IMR-90 (cell line): ENCODE measurements around the gene CDH13. TPM values are rescaled to one million over a fixed set of nuclear protein-coding genes. Genes with fewer than 3 reads are reported as not detected.

Experiments used
- ATAC-seq: fragments of 200-7000 bp; cut with Tn5 transposase; 2 replicates; pipeline ENCODE4 v1.9.1; 2020; ENCODE audit warnings: low read depth, mild to moderate bottlenecking, moderate library complexity
- BruUV-seq: library from RNA; stranded (reverse); fragments of 400-500 nt; replicated peaks from 2 replicates; lab custom pipeline; 2021; lab: Mats Ljungman, UMichigan
- CTCF ChIA-PET: fragments of 300-600 bp; formaldehyde crosslinking; extraction: SDS; loops from one replicate; lab custom pipeline; 2021; ENCODE audit warnings: antibody characterized with exemption; lab: Yijun Ruan, JAX
- POLR2A ChIA-PET: fragments of 300-600 bp; sonication (Branson Sonifier 250); formaldehyde crosslinking; loops from one replicate; lab custom pipeline; 2022; ENCODE audit warnings: antibody characterized with exemption; ENCODE audit not compliant: unreplicated experiment; lab: Charles Lee
- DNase-seq: peaks from one replicate; pipeline ENCODE4 v3.0.0; 2013
- H2AFZ ChIP-seq: replicated peaks from 2 replicates; pipeline ENCODE3; 2013; ENCODE audit warnings: low read length, mild to moderate bottlenecking; ENCODE audit not compliant: poor library complexity
- H2AK5ac ChIP-seq: 2 replicates; pipeline ENCODE4 v1.6.1; 2013; ENCODE audit warnings: low read depth, low read length, inconsistent platforms
- H2AK9ac ChIP-seq: replicated peaks from 2 replicates; pipeline ENCODE3; 2013; ENCODE audit warnings: mild to moderate bottlenecking, low read depth, low read length, moderate library complexity; ENCODE audit not compliant: poor library complexity
- H2BK120ac ChIP-seq: 2 replicates; pipeline ENCODE4 v1.6.1; 2013; ENCODE audit warnings: low read depth, low read length, inconsistent platforms
- H2BK15ac ChIP-seq: 3 replicates; pipeline ENCODE4 v1.6.1; 2013; ENCODE audit warnings: low read depth, low read length, inconsistent platforms
- H2BK20ac ChIP-seq: 2 replicates; pipeline ENCODE4 v1.6.1; 2013; ENCODE audit warnings: low read depth, mild to moderate bottlenecking, inconsistent platforms, low read length, moderate library complexity
- H2BK5ac ChIP-seq: 2 replicates; pipeline ENCODE4 v1.6.1; 2013; ENCODE audit warnings: mild to moderate bottlenecking, low read depth, low read length, inconsistent platforms; ENCODE audit not compliant: poor library complexity, severe bottlenecking
- H3K14ac ChIP-seq: replicated peaks from 2 replicates; pipeline ENCODE4 v1.6.1; 2013; ENCODE audit warnings: low read depth, low read length, inconsistent platforms
- H3K18ac ChIP-seq: 2 replicates; pipeline ENCODE4 v1.6.1; 2013; ENCODE audit warnings: low read depth, low read length, control low read depth
- H3K23ac ChIP-seq: 2 replicates; pipeline ENCODE4 v1.6.1; 2013; ENCODE audit warnings: low read depth, low read length, inconsistent platforms
- H3K27ac ChIP-seq: 2 replicates; pipeline ENCODE4 v1.5.1; 2013; ENCODE audit warnings: mild to moderate bottlenecking, control low read depth, low read length; ENCODE audit not compliant: insufficient read depth
- H3K27me3 ChIP-seq: 2 replicates; pipeline ENCODE4 v1.6.1; 2013; ENCODE audit warnings: low read length; ENCODE audit not compliant: control insufficient read depth, insufficient read depth
- H3K36me3 ChIP-seq: 2 replicates; pipeline ENCODE4 v1.6.1; 2013; ENCODE audit warnings: low read length, mixed read lengths; ENCODE audit not compliant: control insufficient read depth, insufficient read depth
- H3K4ac ChIP-seq: 2 replicates; pipeline ENCODE4 v1.6.1; 2013; ENCODE audit warnings: low read depth, low read length, inconsistent platforms
- H3K4me1 ChIP-seq: 2 replicates; pipeline ENCODE4 v1.6.1; 2013; ENCODE audit warnings: low read length, mixed read lengths; ENCODE audit not compliant: control insufficient read depth, insufficient read depth
- H3K4me2 ChIP-seq: 2 replicates; pipeline ENCODE4 v1.6.1; 2013; ENCODE audit warnings: low read depth, mild to moderate bottlenecking, control low read depth, low read length, moderate library complexity
- H3K4me3 ChIP-seq: 2 replicates; pipeline ENCODE4 v1.5.1; 2013; ENCODE audit warnings: low read depth, mild to moderate bottlenecking, control low read depth, low read length, moderate library complexity; ENCODE audit not compliant: insufficient read depth
- H3K56ac ChIP-seq: 2 replicates; pipeline ENCODE4 v1.6.1; 2013; ENCODE audit warnings: low read length, inconsistent platforms; ENCODE audit not compliant: insufficient read depth; ENCODE audit errors: extremely low read depth
- H3K79me1 ChIP-seq, 2 experiments: 2 replicates each; pipeline ENCODE4 v1.6.1; 2013; ENCODE audit warnings: low read length in 2 of 2, inconsistent platforms in 1 of 2, low read depth in 1 of 2
- H3K9ac ChIP-seq: 2 replicates; pipeline ENCODE4 v1.6.1; 2013; ENCODE audit warnings: low read depth, low read length, control low read depth
- H3K9me1 ChIP-seq: 2 replicates; pipeline ENCODE4 v1.6.1; 2013; ENCODE audit warnings: low read length, inconsistent platforms; ENCODE audit not compliant: insufficient read depth
- H3K9me3 ChIP-seq: 2 replicates; pipeline ENCODE4 v1.6.1; 2013; ENCODE audit warnings: low read length; ENCODE audit not compliant: control insufficient read depth, insufficient read depth
- H4K20me1 ChIP-seq: 2 replicates; pipeline ENCODE4 v1.6.1; 2013; ENCODE audit warnings: low read length, inconsistent platforms; ENCODE audit not compliant: insufficient read depth
- H4K5ac ChIP-seq: 2 replicates; pipeline ENCODE4 v1.6.1; 2013; ENCODE audit warnings: mild to moderate bottlenecking, low read depth, low read length, control low read depth
- H4K8ac ChIP-seq, 2 experiments: 2 replicates each; pipeline ENCODE4 v1.6.1; 2013; ENCODE audit warnings: low read depth in 2 of 2, low read length in 2 of 2, control low read depth in 1 of 2, inconsistent platforms in 1 of 2
- H4K91ac ChIP-seq: 2 replicates; pipeline ENCODE4 v1.6.1; 2013; ENCODE audit warnings: low read depth, low read length, inconsistent platforms; ENCODE audit not compliant: insufficient read depth
- BHLHE40 ChIP-seq: fragments of 150-350 bp; IDR thresholded peaks from 2 replicates; pipeline ENCODE4 v1.6.1; 2016; ENCODE audit warnings: mild to moderate bottlenecking, low read depth, low read length
- CEBPB ChIP-seq: IDR thresholded peaks from 2 replicates; pipeline ENCODE4 v1.6.1; 2012; ENCODE audit warnings: low read depth, low read length, improper control_type of control experiment
- CHD1 ChIP-seq: IDR thresholded peaks from 2 replicates; pipeline ENCODE4 v1.6.1; 2012; ENCODE audit warnings: low read depth, low read length, improper control_type of control experiment
- MAFK ChIP-seq: IDR thresholded peaks from 2 replicates; pipeline ENCODE4 v1.6.1; 2012; ENCODE audit warnings: low read depth, low read length, improper control_type of control experiment
- MAZ ChIP-seq: IDR thresholded peaks from 2 replicates; pipeline ENCODE4 v1.6.1; 2012; ENCODE audit warnings: low read depth, mild to moderate bottlenecking, low read length, improper control_type of control experiment, moderate library complexity, borderline replicate concordance
- MXI1 ChIP-seq: IDR thresholded peaks from 2 replicates; pipeline ENCODE4 v1.6.1; 2012; ENCODE audit warnings: low read depth, mild to moderate bottlenecking, low read length, moderate library complexity, borderline replicate concordance
- NFE2L2 ChIP-seq: fragments of 150-350 bp; IDR thresholded peaks from 2 replicates; pipeline ENCODE4 v1.6.1; 2016; ENCODE audit warnings: low read depth, mild to moderate bottlenecking, low read length
- RAD21 ChIP-seq: IDR thresholded peaks from 2 replicates; pipeline ENCODE4 v1.6.1; 2012; ENCODE audit warnings: low read length, improper control_type of control experiment
- RCOR1 ChIP-seq: IDR thresholded peaks from 2 replicates; pipeline ENCODE4 v1.6.1; 2012; ENCODE audit warnings: mild to moderate bottlenecking, low read length, improper control_type of control experiment; ENCODE audit not compliant: insufficient replicate concordance
- RFX5 ChIP-seq: IDR thresholded peaks from 2 replicates; pipeline ENCODE4 v1.8.0; 2012; ENCODE audit warnings: low read depth, mild to moderate bottlenecking, low read length, moderate library complexity
- WGBS, 2 experiments: methylation state at CpG; one replicate each; pipeline versions ENCODE4 v1.1.5 to v1.1.7; 2013; ENCODE audit warnings: missing lambda C conversion rate in 2 of 2; ENCODE audit not compliant: insufficient read length in 1 of 2; ENCODE audit errors: extremely low coverage in 2 of 2; 5-methylcytosine and 5-hydroxymethylcytosine counted together
- dilution Hi-C: fragments of 300-500 bp; cut with HindIII; formaldehyde crosslinking; loops from one replicate; pipeline ENCODE4 v1.14.3; 2018; ENCODE audit warnings: low sequenced_read_pairs; ENCODE audit not compliant: unreplicated experiment
- in situ Hi-C: fragments of 300-500 bp; cut with MboI; formaldehyde crosslinking; loops from 3 replicates; pipeline ENCODE4 v1.14.3; 2019; ENCODE audit warnings: low sequenced_read_pairs, inconsistent platforms, mixed read lengths
- intact Hi-C: fragments of 100-400 bp; cut with micrococcal nuclease; formaldehyde crosslinking; loops from 2 replicates; pipeline ENCODE4 v1.10.0; 2022
- polyA plus RNA-seq, 3 experiments: library from polyadenylated mRNA; depleted of rRNA; stranded (reverse); fragments of >200 nt; gene quantifications; 2 replicates each; pipeline ENCODE4 v1.2.3, GENCODE V29; 2012; ENCODE audit warnings: low replicate concordance in 1 of 3
- total RNA-seq: library from RNA; depleted of rRNA; stranded (reverse); fragments of >200 nt; gene quantifications from 2 replicates; pipeline ENCODE4 v1.2.3, GENCODE V29; 2012
- TF ChIP-seq, protein P1 (sequence below): fragments of 150-350 bp; IDR thresholded peaks from 2 replicates; pipeline ENCODE4 v1.6.1; 2016; ENCODE audit warnings: low read depth, mild to moderate bottlenecking, low read length, moderate library complexity, borderline replicate concordance
- TF ChIP-seq, protein P2 (sequence below): fragments of 150-350 bp; IDR thresholded peaks from 2 replicates; pipeline ENCODE4 v1.6.1; 2017; ENCODE audit warnings: mild to moderate bottlenecking, antibody characterized with exemption, low read length, low read depth
- TF ChIP-seq, protein P3 (sequence below): conservative IDR thresholded peaks from 2 replicates; pipeline ENCODE4 v1.5.1; 2012; ENCODE audit warnings: mild to moderate bottlenecking, low read depth, low read length, improper control_type of control experiment

CDH13 gene
- total and polyA plus RNA-seq, 2 of the 4 experiments (the other 2 are of a cell fraction), result 61.6 to 74.7 TPM

DNA sequence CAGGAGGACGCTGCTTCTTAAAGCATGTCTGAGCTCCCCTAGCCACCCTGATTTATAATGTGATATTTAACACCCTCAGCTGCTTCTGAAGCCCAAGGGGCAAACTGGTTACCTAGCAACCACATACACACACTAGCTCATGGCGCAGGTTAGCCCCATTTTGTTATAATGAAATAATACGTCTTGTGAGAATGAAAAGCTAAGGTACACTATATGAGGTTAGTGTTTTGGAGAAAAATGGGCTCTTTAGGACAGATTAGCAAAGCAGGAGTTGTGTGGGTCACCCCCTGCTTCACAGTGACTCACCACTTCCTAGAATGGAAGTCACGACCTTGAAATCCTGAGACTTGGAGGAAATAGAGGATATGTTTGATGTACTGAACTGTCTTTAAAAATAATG is 776.2 kb downstream of the CDH13 start:
- ATAC-seq (peak; percentile 56), DNase-seq (peak; percentile 54)
- Histone ChIP-seq H2BK20ac (peak overlapping the region; percentile 51; the same call in 1 of the 2 replicates), H3K4me2 (no peak overlapping the region), H3K4me1 (peaks cover 2% of the 10 kb centered on the region; the same call in 1 of the 2 replicates), H3K79me1 (no peaks in the 10 kb centered on the region), H2AK9ac (no peak overlapping the region), H3K27ac (no peak overlapping the region), H3K56ac (no peak overlapping the region), H2BK5ac (no peak overlapping the region), H4K20me1 (no peaks in the 10 kb centered on the region), H2AK5ac (no peak overlapping the region), H4K91ac (no peak overlapping the region), H3K9ac (no peak overlapping the region), H3K36me3 (no peaks in the 10 kb centered on the region), H2AFZ (no peak overlapping the region), H4K5ac (no peak overlapping the region), H2BK15ac (0 out of 3 replicates have a peak overlapping the region, but pooled peaks have one; percentile 24), H2BK120ac (peak overlapping the region; percentile 45; the same call in 1 of the 2 replicates), H3K18ac (no peak overlapping the region), H3K9me1 (peaks cover 5% of the 10 kb centered on the region; the same call in 1 of the 2 replicates), H3K27me3 (no peaks in the 10 kb centered on the region), H3K23ac (no peak overlapping the region), H3K4me3 (no peak overlapping the region), H3K14ac (no peak overlapping the region; the same call in 1 of the 2 replicates), H3K9me3 (no peaks in the 10 kb centered on the region), H4K8ac (peak overlapping the region in 1 of 2 experiments; percentile 40; a peak in 1 of 4 replicates), H3K4ac (peak overlapping the region; percentile 36; the same call in 1 of the 2 replicates)
- ChIA-PET CTCF (interaction anchor here (1.0 kb wide), 1 partner anchor 17 kb away, joined by 3 read pairs; no protein-coding TSS in a partner anchor), POLR2A (no interaction called here)
- dilution Hi-C loops, result no loop called here
- in situ Hi-C loops, result no loop called here
- TF ChIP-seq MXI1 (no peak), MAFK (no peak), MAZ (no peak), NFE2L2 (no peak), CHD1 (no peak), CEBPB (no peak), BHLHE40 (no peak), RAD21 (no peak), RFX5 (no peak), RCOR1 (no peak)
- TF ChIP-seq, protein P1, sequence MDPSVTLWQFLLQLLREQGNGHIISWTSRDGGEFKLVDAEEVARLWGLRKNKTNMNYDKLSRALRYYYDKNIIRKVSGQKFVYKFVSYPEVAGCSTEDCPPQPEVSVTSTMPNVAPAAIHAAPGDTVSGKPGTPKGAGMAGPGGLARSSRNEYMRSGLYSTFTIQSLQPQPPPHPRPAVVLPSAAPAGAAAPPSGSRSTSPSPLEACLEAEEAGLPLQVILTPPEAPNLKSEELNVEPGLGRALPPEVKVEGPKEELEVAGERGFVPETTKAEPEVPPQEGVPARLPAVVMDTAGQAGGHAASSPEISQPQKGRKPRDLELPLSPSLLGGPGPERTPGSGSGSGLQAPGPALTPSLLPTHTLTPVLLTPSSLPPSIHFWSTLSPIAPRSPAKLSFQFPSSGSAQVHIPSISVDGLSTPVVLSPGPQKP, result no peak
- TF ChIP-seq, protein P2, sequence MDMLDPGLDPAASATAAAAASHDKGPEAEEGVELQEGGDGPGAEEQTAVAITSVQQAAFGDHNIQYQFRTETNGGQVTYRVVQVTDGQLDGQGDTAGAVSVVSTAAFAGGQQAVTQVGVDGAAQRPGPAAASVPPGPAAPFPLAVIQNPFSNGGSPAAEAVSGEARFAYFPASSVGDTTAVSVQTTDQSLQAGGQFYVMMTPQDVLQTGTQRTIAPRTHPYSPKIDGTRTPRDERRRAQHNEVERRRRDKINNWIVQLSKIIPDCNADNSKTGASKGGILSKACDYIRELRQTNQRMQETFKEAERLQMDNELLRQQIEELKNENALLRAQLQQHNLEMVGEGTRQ, result no peak
- TF ChIP-seq, protein P3, sequence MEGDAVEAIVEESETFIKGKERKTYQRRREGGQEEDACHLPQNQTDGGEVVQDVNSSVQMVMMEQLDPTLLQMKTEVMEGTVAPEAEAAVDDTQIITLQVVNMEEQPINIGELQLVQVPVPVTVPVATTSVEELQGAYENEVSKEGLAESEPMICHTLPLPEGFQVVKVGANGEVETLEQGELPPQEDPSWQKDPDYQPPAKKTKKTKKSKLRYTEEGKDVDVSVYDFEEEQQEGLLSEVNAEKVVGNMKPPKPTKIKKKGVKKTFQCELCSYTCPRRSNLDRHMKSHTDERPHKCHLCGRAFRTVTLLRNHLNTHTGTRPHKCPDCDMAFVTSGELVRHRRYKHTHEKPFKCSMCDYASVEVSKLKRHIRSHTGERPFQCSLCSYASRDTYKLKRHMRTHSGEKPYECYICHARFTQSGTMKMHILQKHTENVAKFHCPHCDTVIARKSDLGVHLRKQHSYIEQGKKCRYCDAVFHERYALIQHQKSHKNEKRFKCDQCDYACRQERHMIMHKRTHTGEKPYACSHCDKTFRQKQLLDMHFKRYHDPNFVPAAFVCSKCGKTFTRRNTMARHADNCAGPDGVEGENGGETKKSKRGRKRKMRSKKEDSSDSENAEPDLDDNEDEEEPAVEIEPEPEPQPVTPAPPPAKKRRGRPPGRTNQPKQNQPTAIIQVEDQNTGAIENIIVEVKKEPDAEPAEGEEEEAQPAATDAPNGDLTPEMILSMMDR, result no peak
- no TSS peak for BruUV-seq
- WGBS, 2 experiments, result no CpG with 5 or more reads among the region's 4 CpGs
- intact Hi-C loops, result no loop called here
